A673 (cell line): ENCODE data around the gene CGB3. TPM values are rescaled to one million over a fixed set of nuclear protein-coding genes. Genes with fewer than 3 reads are reported as not detected.

Source experiments
- BruUV-seq: library from RNA; stranded (reverse); fragments of 400-500 nt; replicated peaks from 2 replicates; lab custom pipeline; 2021; lab: Mats Ljungman, UMichigan
- CTCF ChIA-PET: fragments of 300-600 bp; sonication (Branson Sonifier 250); formaldehyde crosslinking; loops from one replicate; lab custom pipeline; 2022; ENCODE audit warnings: antibody characterized with exemption; lab: Charles Lee
- POLR2A ChIA-PET: fragments of 300-600 bp; sonication (Branson Sonifier 250); formaldehyde crosslinking; loops from one replicate; lab custom pipeline; 2022; ENCODE audit warnings: antibody characterized with exemption; ENCODE audit not compliant: low non-redundant PET; lab: Charles Lee
- DNase-seq: peaks from one replicate; pipeline ENCODE4 v3.0.0-alpha.2; 2015; ENCODE audit warnings: low spot score
- H3K27ac ChIP-seq: fragments of 200-600 bp; sonication (generic); 2 replicates; pipeline ENCODE4 v1.5.1; 2016; ENCODE audit warnings: mixed run types, low read depth, mild to moderate bottlenecking, mixed read lengths, antibody characterized with exemption, low read length; ENCODE audit not compliant: poor library complexity, severe bottlenecking
- H3K27me3 ChIP-seq: fragments of 200-600 bp; sonication (generic); replicated peaks from 2 replicates; pipeline ENCODE4 v1.6.1; 2017; ENCODE audit warnings: mixed run types, low read depth, mild to moderate bottlenecking, mixed read lengths, antibody characterized with exemption, low read length; ENCODE audit not compliant: insufficient read depth, poor library complexity
- H3K36me3 ChIP-seq: fragments of 200-600 bp; sonication (generic); 2 replicates; pipeline ENCODE4 v1.6.1; 2016; ENCODE audit warnings: mixed run types, mild to moderate bottlenecking, mixed read lengths, antibody characterized with exemption, low read length; ENCODE audit not compliant: insufficient read depth, poor library complexity, severe bottlenecking
- H3K4me1 ChIP-seq: fragments of 200-600 bp; sonication (generic); 2 replicates; pipeline ENCODE4 v1.6.1; 2017; ENCODE audit warnings: mixed run types, mild to moderate bottlenecking, mixed read lengths, antibody characterized with exemption, low read length; ENCODE audit not compliant: insufficient read depth, poor library complexity, severe bottlenecking
- H3K4me3 ChIP-seq: fragments of 200-600 bp; sonication (generic); 2 replicates; pipeline ENCODE4 v1.5.1; 2016; ENCODE audit warnings: low read depth, mixed run types, mild to moderate bottlenecking, mixed read lengths, low read length; ENCODE audit not compliant: poor library complexity, severe bottlenecking
- H3K9me3 ChIP-seq: fragments of 200-600 bp; sonication (generic); 2 replicates; pipeline ENCODE4 v1.6.1; 2016; ENCODE audit warnings: mixed run types, low read depth, mild to moderate bottlenecking, mixed read lengths, antibody characterized with exemption, low read length; ENCODE audit not compliant: poor library complexity, severe bottlenecking
- CTCF ChIP-seq: fragments of 300-800, 200-600 bp; sonication (generic); conservative IDR thresholded peaks from 2 replicates; pipeline ENCODE4 v1.5.1; 2017; ENCODE audit warnings: low read depth, mild to moderate bottlenecking, antibody characterized with exemption, low read length, moderate library complexity, mixed read lengths
- EZH2 ChIP-seq: fragments of 200-600 bp; sonication (generic); IDR thresholded peaks from 2 replicates; pipeline ENCODE4 v1.6.1; 2017; ENCODE audit warnings: borderline replicate concordance, low read depth, mild to moderate bottlenecking, mixed read lengths, antibody characterized with exemption, low read length; ENCODE audit not compliant: poor library complexity, severe bottlenecking
- intact Hi-C: fragments of 100-400 bp; cut with micrococcal nuclease; formaldehyde crosslinking; loops from one replicate; pipeline ENCODE4 v1.10.0; 2022; ENCODE audit not compliant: unreplicated experiment
- total RNA-seq: library from RNA; stranded (reverse); gene quantifications from 2 replicates; pipeline ENCODE4 v1.2.3, GENCODE V29; 2021

CGB3 gene
- total RNA-seq, 1 experiment from 2014 or later: not detected

DNA sequence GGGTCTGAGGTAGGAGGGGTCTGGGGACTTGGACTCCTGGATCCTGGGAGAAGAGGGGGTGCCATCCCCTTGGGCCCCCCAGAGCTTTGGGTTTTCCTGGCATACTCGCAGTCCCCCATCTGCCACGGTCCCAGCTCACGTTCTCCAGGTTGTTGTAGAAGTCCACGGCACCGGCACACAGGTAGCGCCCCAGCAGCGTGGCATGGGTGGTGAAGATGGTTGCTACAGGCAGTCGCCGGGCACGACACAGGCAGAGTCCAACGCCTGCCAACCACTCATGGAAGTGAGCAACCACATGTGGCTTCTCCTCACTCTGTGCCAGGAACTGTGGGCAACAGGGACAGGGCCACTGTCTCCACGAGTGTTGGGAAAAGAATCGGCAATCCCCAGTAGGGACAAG is 38.4 kb downstream of the CGB3 start:
- POLR2A ChIA-PET: no interaction called here
- TF ChIP-seq EZH2 (no peak), CTCF (no peak)
- no peak for DNase-seq
- CTCF ChIA-PET: interaction anchor here (0.6 kb wide), 1 partner anchor 23 kb away, joined by 3 read pairs; no protein-coding TSS in a partner anchor
- Histone ChIP-seq H3K27me3 (no peaks in the 10 kb centered on the region), H3K4me3 (no peak overlapping the region), H3K27ac (no peak overlapping the region), H3K36me3 (peaks cover 44% of the 10 kb centered on the region), H3K4me1 (no peaks in the 10 kb centered on the region), H3K9me3 (no peaks in the 10 kb centered on the region)
- no TSS peak for BruUV-seq
- intact Hi-C loops: no loop called here

- intact Hi-C loops: no loop called here
- H3K9me3 ChIP-seq: no peaks in the 10 kb centered on the region
- no peak overlapping the region for H3K4me3 ChIP-seq
- no peak for TF ChIP-seq CTCF
- TF ChIP-seq EZH2: no peak
- no peak overlapping the region for H3K27ac ChIP-seq
- CTCF ChIA-PET: interaction anchor here (1.2 to 1.8 kb wide), 2 partner anchors 11 to 15 kb away, joined by 3 to 5 read pairs; partner anchors contain the start of genes GYS1 and RUVBL2
- POLR2A ChIA-PET: no interaction called here
- H3K36me3 ChIP-seq: peaks cover 44% of the 10 kb centered on the region
- no TSS peak for BruUV-seq
- H3K27me3 ChIP-seq: no peaks in the 10 kb centered on the region
- H3K4me1 ChIP-seq: no peaks in the 10 kb centered on the region
- DNase-seq: no peak
Measured at GRCh38 chr19:48982280-48982679, 41.9 kb downstream of the CGB3 start.

GRCh38 chr19:48977061-48977460 is 47.1 kb downstream of the CGB3 start:
- no peak overlapping the region for H3K27ac ChIP-seq
- DNase-seq: no peak
- intact Hi-C loops: no loop called here
- peaks cover 26% of the 10 kb centered on the region for H3K36me3 ChIP-seq
- H3K9me3 ChIP-seq: no peaks in the 10 kb centered on the region
- H3K4me3 ChIP-seq: no peak overlapping the region
- no peaks in the 10 kb centered on the region for H3K27me3 ChIP-seq
- BruUV-seq: no TSS peak
- ChIA-PET CTCF (no interaction called here), POLR2A (no interaction called here)
- TF ChIP-seq EZH2: no peak
- no peak for TF ChIP-seq CTCF
- no peaks in the 10 kb centered on the region for H3K4me1 ChIP-seq
